ENCODE results near the gene NSUN2.
"Not testable (repeated sequence)": the region's sequence is repeated elsewhere in the genome, so short reads cannot be mapped to it uniquely, and the experiment has no call there.

The NSUN2 gene

DNA sequence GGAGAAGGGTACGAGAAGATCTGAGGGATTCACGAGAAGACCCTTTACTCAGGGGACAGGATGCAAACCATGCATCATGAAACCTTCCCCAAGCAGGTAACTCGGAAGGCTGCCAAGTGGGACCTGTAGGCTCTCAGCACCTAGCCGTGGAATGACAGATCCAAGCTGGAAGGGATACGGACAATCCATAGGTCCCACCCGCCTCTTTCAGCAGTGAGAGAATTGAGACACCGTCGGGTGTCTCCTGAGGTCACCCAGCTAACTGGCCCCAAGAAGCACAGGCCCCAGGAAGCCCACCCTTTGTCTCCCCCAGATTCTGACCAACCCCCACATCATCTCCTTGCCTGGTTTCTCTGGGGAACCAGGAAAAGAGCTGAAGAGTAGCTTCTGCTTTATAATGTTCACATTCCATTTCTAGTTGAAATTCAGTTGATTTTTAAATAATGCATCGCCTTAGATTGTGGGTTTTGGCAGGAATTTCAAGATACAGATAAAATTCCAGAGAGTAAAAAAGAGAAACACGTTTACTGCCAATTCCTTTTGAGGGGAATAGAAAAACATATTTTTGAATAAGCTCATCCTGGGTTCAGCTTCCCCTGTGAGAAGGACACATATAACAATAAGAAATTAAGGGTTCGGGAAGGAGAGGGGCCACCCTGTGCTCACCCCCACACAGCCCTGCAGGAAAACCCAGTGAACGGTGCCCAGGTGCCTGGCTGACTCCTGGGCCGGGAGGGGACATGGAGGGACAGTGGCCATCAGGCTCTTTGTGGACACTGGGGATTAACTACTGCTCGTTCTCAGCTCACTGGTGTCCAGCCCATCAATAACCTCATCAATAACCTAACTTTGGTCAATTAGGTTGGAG lies 51.1 kb downstream of the NSUN2 start:
- no peak for DNase-seq

- no peak for DNase-seq
Observed at GRCh38 chr5:6581090-6581489, 51.8 kb downstream of the NSUN2 start.

- DNase-seq: no peak
Observed at GRCh38 chr5:6579535-6579934, 53.3 kb downstream of the NSUN2 start.

- no peak for DNase-seq
Observed at GRCh38 chr5:6578676-6579343, 54.0 kb downstream of the NSUN2 start.

DNA sequence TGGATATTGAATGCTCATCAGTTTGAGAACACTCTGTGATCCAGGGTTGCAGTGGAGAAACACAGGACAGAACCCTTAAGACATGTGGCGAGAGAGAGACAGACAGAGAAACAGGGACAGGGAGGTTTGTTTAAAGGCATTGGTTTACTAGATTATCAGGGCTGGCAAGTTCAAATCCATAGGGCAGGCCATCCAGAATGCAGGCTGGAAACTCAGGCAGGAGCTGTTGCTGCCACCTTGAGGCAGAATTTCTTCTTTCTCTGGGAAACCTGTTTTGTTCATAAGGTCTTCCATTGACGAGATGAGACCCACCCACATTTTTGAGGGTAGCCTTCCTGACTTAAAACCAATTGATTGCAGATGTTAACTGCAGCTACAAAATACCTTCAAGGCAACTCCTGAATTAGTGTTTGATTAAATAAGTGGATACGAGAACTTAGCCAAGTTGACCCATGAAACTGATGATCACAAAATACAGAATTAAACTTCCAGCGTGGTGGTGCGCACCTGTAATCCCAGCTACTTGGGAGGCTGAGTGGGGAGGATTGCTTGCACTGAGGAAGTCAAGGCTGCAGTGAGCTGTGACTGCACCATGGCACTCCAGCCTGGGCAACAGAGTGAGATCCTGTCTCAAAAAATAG lies 55.9 kb downstream of the NSUN2 start:
- no peak for DNase-seq

DNA sequence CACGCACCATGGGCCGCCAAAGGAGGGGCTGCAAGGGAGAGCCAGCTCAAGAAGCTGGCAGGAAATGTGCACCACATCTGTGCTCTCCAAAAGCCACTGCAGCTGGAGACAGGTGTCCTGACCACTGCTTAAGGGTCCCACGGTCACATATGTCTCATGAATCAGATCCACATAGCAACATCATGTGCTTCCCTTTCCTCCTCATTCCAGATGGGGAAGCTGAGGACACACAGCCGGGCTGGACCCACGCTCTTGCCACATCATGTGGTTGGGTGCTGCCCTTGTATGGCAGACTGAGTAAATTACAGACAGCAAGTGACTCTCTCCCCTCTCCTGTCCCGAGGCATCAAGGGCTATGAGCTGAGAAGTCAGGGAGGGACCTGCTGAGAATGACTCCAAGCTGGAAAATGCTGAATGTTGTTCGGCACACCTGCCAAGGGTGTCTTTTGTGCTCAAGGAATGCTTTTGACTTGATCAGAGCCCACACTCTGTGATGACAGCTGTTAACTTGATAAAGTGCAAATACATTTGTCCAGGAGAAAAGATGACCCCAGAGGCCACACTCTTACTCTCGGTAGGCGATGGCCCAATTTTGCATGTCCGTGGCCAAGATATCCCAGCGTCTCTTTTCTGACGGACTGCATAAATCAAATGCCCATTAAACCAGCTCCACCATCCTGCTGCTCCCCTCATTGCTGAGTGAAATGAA lies 58.2 kb downstream of the NSUN2 start:
- no peak for DNase-seq

GRCh38 chr5:6574111-6574510 lies 58.7 kb downstream of the NSUN2 start:
- DNase-seq: no peak

- DNase-seq: no peak
Observed at GRCh38 chr5:6573651-6574101, 59.2 kb downstream of the NSUN2 start.

- DNase-seq: no peak
Observed at GRCh38 chr5:6572825-6573380, 59.9 kb downstream of the NSUN2 start.

DNA sequence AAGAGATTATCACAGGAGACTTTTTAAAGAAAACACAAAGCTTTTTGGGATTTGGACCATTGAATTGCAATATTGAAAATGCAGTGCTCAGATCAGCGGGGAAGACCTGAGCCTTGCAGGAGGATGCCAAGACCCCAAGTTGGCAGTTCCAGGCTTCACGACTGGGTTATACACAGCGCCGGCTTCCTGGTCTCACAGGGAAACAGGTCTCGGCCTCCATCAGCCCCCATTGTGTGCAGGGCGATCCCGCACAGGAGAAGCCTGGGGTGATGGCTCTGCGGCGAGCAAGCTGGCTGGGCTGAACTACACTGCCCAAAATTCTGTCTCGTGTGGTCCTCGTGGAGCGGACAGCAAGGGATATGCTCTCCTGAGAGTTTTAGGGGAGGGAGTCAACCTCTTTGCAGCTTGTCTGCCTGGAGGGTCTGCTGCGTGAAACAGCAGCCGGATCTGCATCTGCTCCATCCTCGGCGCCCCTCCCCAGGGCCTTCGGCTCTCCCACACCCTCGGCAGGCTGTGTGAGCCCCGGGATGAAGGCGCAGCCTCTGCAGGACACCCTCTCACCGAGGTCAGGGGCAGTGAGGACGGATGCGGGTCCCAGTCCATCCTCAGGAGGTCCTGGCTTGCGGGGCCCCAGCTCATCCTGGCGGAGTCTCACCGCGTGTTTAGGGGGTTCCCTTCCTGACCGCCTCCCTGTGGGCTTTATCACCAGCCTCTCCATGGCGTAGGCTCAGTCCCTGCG lies 60.6 kb downstream of the NSUN2 start:
- DNase-seq: no peak

- DNase-seq: not testable (repeated sequence)
Observed at GRCh38 chr5:6571607-6572006, 61.2 kb downstream of the NSUN2 start.

- no peak for DNase-seq
Observed at GRCh38 chr5:6570530-6570929, 62.3 kb downstream of the NSUN2 start.

DNA sequence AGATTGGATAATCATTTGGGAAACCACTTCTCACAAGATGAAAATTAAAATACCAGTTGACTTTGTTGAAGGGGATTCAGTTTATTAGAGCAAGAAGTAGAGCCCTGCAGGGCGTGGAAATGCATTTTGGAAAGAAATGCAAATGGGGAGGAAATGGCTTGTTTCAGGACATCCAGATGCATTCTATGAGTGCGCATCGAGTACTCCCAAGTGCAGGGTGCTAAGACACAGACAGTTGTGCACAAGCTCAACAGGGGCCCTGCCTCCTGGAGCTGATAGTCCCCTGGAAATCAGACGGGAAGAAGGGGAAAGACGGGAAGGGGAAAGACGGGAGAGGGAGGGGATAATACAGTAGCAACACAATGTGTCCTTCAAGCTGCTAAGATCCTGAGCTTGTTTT lies 64.0 kb downstream of the NSUN2 start:
- DNase-seq: no peak

DNA sequence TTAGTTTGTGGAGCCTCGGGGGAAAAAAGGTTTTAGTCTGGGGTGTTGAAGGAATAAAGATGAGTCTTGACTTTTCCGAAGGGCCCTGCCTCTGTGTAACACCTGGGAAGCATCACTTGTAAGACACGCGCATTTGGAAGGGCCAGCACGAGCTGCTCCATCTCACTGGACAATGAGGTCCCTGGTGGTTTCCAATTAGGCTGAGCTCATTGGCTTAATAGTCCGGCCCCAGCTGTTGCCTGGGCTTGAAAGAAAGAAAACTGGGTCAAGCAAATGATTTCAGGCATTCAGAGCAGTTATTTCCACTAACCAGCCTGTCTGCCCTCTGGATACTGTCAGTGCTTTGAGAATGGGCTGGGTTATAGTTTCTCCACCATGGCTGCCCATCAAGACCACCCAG lies 64.5 kb downstream of the NSUN2 start:
- DNase-seq: no peak

DNA sequence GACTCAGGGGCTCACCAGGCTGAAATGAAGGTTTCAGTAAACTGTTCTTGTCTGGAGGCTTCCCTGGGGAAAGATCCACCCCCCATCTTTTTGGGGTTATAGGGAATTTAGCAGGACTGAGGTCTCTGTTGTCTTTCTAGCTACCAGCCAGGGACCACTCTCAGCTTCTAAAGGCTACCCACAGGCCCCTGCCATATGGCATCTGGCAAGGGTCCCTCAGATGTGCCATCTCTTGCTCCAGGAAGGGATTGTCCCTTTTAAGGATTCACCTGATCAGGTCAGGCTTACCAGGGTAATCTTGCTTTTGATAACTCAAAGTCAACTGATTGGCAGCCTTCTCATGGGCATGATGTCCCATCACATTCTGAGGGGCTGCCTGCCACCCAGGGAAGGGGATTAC lies 65.0 kb downstream of the NSUN2 start:
- no peak for DNase-seq

DNA sequence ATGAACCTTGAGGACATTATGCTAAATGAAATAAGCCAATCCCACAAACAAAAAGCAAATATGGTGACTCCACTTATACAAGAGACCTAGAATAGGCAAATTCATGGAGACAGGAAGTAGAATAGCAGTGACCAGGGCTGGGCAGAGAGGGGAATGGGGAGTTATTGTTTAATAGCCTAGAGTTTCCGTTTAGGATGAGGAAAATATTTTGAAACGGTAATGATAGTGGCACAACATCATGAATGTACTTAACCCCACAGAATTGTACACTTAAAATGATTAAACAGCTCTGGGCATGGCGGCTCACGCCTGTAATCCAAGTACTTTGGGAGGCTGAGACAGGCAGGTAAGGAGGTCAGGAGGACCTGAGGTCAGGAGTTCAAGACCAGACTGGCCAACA lies 65.8 kb downstream of the NSUN2 start:
- no peak for DNase-seq

DNA sequence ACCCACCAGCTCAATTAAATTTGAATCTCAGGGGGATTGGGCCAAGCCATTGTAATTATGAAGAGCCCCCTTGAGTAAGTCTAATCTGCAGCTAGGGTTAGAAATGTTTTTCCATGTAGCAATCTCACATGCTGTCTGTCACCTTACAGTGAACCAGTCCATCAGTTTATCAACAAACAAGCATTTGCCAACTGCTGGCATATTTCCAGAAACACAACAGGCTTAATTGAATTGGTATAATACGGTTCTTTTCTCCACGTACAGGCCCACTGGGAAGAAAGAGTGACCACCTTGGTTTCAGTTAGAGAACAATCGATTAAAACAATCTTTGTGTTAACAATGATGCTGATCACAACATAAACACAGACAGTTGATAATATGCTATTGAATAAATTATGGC lies 67.4 kb downstream of the NSUN2 start:
- DNase-seq: no peak

- DNase-seq: no peak
Observed at GRCh38 chr5:6557807-6558575, 74.9 kb downstream of the NSUN2 start.

- no peak for DNase-seq
Observed at GRCh38 chr5:6556802-6557102, 76.1 kb downstream of the NSUN2 start.

- no peak for DNase-seq
Observed at GRCh38 chr5:6556089-6556801, 76.6 kb downstream of the NSUN2 start.

- DNase-seq: no peak
Observed at GRCh38 chr5:6554812-6555211, 78.0 kb downstream of the NSUN2 start.

All from activated CD4-positive, alpha-beta T cell treated with anti-CD3 and anti-CD28 coated beads for 4 hours (primary cell).